ENCODE measurements around the gene FER. TPM values are rescaled to one million over a fixed set of nuclear protein-coding genes. Genes with fewer than 3 reads are reported as not detected.

The FER gene
- total RNA-seq, 1 experiment from 2014 or later: 16.4 TPM

DNA sequence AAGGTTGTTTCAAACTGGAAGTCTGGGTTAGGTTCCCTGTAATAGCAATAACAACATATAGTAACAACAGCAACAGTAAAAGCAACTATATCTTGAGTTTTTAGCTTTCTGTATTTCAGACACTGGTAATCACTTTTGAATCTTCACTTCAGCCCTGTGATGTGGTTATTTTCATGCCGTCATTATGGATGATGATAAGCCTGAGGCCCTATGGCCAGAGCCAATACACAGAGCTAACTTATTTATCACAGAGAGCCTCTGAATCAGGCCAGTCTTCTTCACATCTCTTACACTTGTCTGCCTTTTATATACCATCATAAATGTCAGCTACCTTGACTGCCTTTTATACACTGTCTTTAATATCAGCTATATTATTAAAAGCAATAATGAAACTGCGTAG lies 329.0 kb downstream of the FER start:
- DNase-seq (ENCODE audit: low spot score): no peak
- Histone ChIP-seq H3K9me3 (ENCODE audit: low read depth, low read length, poor library complexity, severe bottlenecking) (no peaks in the 10 kb centered on the region), H3K4me1 (ENCODE audit: insufficient read depth, low read length, poor library complexity, severe bottlenecking) (no peaks in the 10 kb centered on the region), H3K27ac (ENCODE audit: low read depth, low read length, poor library complexity, severe bottlenecking) (no peak overlapping the region), H3K27me3 (replicated peaks; ENCODE audit: insufficient read depth, low read depth, low read length, poor library complexity) (no peaks in the 10 kb centered on the region), H3K36me3 (ENCODE audit: insufficient read depth, low read length, poor library complexity, severe bottlenecking) (no peaks in the 10 kb centered on the region), H3K4me3 (ENCODE audit: low read depth, low read length, poor library complexity, severe bottlenecking) (no peak overlapping the region)
- TF ChIP-seq EZH2 (IDR thresholded peaks at IDR 0.05; ENCODE audit: borderline replicate concordance, low read depth, low read length, poor library complexity, severe bottlenecking): no peak
- TF ChIP-seq, protein P1, sequence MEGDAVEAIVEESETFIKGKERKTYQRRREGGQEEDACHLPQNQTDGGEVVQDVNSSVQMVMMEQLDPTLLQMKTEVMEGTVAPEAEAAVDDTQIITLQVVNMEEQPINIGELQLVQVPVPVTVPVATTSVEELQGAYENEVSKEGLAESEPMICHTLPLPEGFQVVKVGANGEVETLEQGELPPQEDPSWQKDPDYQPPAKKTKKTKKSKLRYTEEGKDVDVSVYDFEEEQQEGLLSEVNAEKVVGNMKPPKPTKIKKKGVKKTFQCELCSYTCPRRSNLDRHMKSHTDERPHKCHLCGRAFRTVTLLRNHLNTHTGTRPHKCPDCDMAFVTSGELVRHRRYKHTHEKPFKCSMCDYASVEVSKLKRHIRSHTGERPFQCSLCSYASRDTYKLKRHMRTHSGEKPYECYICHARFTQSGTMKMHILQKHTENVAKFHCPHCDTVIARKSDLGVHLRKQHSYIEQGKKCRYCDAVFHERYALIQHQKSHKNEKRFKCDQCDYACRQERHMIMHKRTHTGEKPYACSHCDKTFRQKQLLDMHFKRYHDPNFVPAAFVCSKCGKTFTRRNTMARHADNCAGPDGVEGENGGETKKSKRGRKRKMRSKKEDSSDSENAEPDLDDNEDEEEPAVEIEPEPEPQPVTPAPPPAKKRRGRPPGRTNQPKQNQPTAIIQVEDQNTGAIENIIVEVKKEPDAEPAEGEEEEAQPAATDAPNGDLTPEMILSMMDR (conservative IDR thresholded peaks at IDR 0.05; ENCODE audit: low read depth, low read length): no peak
- intact Hi-C loops (cut with micrococcal nuclease; ENCODE audit: unreplicated experiment): no loop called here
- CTCF ChIA-PET: no interaction called here
- no TSS peak for BruUV-seq (replicated peaks)
- POLR2A ChIA-PET (ENCODE audit: low non-redundant PET): no interaction called here

DNA sequence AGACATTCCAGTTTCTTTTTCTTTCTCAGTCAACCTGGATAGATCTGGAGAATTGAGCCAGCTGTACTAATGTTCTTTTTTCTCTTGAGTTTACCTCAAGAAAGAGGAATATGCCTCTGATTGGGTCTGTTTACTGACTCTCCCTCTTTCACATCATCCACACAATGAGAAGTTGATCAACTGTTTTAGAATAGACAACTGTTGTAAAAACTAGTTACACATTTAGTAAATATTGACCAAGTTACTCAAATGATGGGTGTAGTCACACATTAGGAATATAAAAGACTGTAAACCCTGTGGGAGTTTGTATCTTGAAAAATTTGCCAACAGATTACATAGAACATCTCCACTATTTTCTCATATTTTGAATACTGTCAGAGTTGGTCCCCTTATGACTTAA lies 330.8 kb downstream of the FER start:
- H3K4me3 ChIP-seq (ENCODE audit: low read depth, low read length, poor library complexity, severe bottlenecking): no peak overlapping the region
- intact Hi-C loops (cut with micrococcal nuclease; ENCODE audit: unreplicated experiment): no loop called here
- H3K4me1 ChIP-seq (ENCODE audit: insufficient read depth, low read length, poor library complexity, severe bottlenecking): no peaks in the 10 kb centered on the region
- ChIA-PET POLR2A (ENCODE audit: low non-redundant PET) (no interaction called here), CTCF (no interaction called here)
- TF ChIP-seq, protein P1 (conservative IDR thresholded peaks at IDR 0.05; ENCODE audit: low read depth, low read length): no peak
- TF ChIP-seq EZH2 (IDR thresholded peaks at IDR 0.05; ENCODE audit: borderline replicate concordance, low read depth, low read length, poor library complexity, severe bottlenecking): no peak
- H3K36me3 ChIP-seq (ENCODE audit: insufficient read depth, low read length, poor library complexity, severe bottlenecking): no peaks in the 10 kb centered on the region
- BruUV-seq (replicated peaks): no TSS peak
- H3K27me3 ChIP-seq (replicated peaks; ENCODE audit: insufficient read depth, low read depth, low read length, poor library complexity): no peaks in the 10 kb centered on the region
- H3K27ac ChIP-seq (ENCODE audit: low read depth, low read length, poor library complexity, severe bottlenecking): no peak overlapping the region
- DNase-seq (ENCODE audit: low spot score): no peak
- H3K9me3 ChIP-seq (ENCODE audit: low read depth, low read length, poor library complexity, severe bottlenecking): no peaks in the 10 kb centered on the region

DNA sequence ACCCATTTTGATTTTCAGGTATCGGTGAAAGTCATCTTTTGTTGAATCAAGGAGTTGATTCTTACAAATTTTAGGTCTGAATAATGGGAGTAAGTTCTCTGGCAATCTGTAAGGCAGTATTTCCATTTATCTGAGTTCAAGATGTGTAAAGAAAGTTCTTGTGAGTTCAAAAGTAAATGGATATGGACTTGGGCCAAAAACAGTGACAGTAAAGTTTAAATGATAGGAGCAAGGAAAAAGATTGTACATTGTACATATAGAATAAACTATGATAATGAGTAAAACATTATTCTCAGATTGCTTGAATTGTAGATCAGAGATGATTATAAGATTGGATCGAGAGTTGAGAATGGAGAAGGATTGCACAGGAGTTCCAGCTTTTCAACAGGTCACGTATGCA lies 332.8 kb downstream of the FER start:
- H3K36me3 ChIP-seq (ENCODE audit: insufficient read depth, low read length, poor library complexity, severe bottlenecking): no peaks in the 10 kb centered on the region
- TF ChIP-seq, protein P1 (conservative IDR thresholded peaks at IDR 0.05; ENCODE audit: low read depth, low read length): no peak
- TF ChIP-seq EZH2 (IDR thresholded peaks at IDR 0.05; ENCODE audit: borderline replicate concordance, low read depth, low read length, poor library complexity, severe bottlenecking): no peak
- CTCF ChIA-PET: no interaction called here
- H3K4me1 ChIP-seq (ENCODE audit: insufficient read depth, low read length, poor library complexity, severe bottlenecking): no peaks in the 10 kb centered on the region
- no peak overlapping the region for H3K4me3 ChIP-seq (ENCODE audit: low read depth, low read length, poor library complexity, severe bottlenecking)
- POLR2A ChIA-PET (ENCODE audit: low non-redundant PET): no interaction called here
- H3K27me3 ChIP-seq (replicated peaks; ENCODE audit: insufficient read depth, low read depth, low read length, poor library complexity): no peaks in the 10 kb centered on the region
- BruUV-seq (replicated peaks): no TSS peak
- intact Hi-C loops (cut with micrococcal nuclease; ENCODE audit: unreplicated experiment): no loop called here
- DNase-seq (ENCODE audit: low spot score): no peak
- H3K27ac ChIP-seq (ENCODE audit: low read depth, low read length, poor library complexity, severe bottlenecking): no peak overlapping the region
- no peaks in the 10 kb centered on the region for H3K9me3 ChIP-seq (ENCODE audit: low read depth, low read length, poor library complexity, severe bottlenecking)

Measured in A673 (cell line).